Stimulated activated CD4-positive, alpha-beta T cell treated with anti-CD3 and anti-CD28 coated beads, Interleukin-15, amount 100 ng/mL, for 48 hours (primary cell): ENCODE data around the gene ALDOC.

Source experiments
- DNase-seq, 2 donors: peaks; one replicate each; pipeline ENCODE4 v3.0.0-alpha.2; 2020; ENCODE audit warnings: low read depth in 2 of 2

ALDOC gene

DNA sequence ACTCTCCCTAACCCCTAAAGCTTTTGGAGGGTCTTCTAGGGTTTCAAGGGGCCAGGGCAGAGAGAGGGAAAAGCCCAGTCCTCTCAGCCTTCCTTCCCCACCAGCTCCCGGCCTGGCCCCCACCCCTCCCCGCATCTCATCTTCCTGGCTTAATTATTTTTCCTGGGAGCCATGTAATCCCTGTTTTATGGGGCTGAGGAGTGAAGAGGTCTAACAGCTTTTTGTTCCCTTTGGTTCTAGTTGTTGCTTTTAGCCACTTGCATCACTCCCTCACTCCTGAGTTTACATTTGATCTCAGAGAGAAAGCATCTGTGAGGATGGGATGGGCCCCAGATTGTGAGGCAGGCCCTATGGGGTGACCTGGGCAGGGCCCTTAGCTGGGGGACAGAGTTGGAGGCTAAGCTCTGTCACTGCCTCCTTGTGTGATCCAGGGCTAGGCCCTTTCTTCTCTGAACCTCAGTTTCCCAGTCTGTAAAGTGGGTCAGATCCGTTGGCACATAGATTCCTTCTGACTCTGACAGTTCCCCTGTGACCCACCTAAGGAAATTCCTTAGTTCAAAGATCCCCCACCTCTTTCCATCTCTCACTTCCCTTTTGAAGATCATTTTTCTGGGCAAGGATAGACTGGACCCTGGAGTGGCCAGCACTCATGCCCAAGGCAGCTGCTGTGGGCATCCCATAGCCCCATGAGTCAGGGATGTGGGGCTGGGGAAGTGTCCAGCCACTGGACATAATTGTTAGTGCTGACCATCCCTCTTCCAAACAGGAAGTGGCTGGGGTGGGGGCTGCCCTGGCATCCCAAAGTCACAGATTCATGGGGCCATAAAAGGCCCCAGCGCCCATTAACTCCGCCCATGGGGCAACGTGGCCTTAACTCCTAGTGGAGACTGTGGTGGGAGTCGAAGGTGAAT lies 44.4 kb downstream of the ALDOC start:
- no peak for DNase-seq

DNA sequence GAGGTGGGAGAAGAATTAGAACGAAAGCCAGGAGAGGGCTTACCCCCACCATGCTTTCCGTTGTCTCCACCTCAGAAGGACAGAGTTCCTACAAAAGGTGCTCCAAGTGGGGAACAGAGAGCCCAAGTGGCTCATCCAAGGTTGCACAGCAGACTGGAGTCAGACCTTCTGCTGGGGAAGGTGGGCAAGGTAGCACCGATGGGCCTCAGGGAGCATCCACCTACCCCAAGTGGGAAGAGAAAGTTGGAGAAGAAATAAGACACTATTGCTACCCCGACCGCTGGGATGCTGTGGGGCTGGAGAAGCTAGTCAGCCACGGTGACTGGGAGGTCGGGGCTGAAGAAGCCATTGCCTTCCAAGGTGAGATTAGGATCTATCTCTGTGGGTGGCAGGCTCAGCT lies 45.8 kb downstream of the ALDOC start:
- no peak for DNase-seq

DNA sequence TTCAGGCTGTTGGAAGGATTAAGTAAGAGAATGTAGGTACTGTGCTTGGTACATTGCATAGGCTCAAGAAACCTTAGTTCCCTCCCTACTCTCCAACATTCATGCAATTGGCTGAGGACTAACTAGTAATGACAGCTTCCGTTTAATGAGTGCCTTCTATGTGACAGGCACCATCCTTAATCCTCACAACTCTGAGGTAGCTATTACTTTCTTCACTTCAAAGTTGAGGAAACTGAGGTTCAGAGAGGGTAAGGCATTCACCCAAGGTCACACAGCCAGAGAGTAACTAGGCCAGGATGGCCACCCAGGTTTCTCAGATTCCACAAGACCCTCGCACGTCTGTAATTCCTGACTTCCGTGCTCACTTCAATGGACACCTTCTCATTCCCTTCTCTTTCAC lies 46.4 kb downstream of the ALDOC start:
- DNase-seq = no peak

- no peak for DNase-seq
These were observed 47.7 kb downstream of the ALDOC start for GRCh38 chr17:28529013-28529400.

DNA sequence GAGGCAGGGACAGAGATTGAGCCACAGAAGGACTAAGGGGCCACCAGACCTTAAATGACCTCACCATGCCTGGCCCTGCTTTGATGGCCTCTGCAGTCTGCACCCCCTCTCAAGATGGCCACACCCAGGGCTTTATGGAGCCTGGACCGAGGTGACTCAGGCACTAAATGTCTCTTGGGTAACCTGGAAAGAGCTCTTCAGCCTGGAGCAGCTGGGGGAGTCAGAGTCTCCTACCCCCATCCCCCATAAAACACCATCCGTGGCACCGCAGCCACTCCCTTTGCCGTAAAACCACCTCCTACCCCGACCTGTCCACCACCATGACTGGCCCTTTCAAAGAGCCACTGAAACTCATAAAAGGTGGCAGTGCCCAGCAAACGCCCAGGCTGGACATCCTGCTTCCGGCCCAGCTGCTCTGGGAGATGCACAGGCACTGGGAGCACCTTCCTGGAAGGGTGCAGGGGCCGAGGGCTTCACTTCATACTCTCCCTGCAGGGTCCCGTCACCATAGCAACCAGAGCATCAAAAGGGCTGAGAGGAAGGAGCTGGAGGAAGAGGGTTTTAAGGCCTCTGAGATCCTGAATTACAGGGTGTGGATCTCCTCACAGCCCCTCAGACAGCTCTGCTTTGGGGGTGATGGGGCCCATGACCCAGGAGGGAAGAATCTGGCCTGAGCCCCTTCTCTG lies 48.2 kb downstream of the ALDOC start:
- no peak for DNase-seq

DNA sequence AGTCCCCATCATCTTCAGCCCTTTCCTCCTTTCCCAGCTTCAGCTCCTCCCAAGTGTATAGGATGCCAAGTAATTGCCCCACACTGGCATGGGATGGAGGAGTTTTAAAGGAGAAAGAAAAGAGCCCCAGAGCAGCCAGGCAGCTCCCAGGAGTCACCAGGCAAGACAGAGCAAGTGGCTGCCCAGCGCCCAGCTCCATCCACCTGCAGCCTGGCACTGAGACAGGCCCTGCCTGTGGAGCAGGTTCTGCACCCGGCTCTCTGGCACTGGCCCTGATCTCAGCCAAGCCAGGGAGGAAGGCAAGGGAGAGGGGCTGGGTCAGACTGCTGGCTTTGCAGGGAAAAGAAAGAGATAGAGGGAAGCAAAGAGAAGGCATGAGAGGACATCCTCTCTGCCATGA lies 48.8 kb downstream of the ALDOC start:
- no peak for DNase-seq

DNA sequence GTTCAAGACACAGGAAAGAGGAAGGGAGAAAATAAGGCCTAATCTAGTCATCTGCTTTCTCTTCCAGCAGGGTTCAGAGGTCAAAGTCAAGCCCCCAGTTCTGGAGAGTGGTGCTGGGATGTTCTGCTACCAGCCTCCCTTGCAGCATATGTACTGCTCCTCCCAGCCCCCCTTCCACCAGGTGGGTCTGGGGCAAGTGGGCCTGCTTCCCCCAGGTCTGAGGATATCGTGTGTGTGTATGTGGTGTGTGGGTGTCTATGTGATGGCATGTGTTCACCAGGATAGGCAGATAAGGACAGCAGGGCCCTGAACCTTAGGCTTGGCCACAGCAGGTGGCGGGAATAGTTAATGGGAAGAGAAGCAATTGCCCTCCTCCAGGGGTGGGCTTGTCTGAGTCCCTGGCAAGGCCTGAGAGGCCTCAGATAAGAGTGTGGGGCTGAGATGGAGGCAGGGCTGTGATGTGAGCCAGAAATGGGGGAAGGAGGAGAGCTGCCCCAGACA lies 49.5 kb downstream of the ALDOC start:
- DNase-seq = no peak

- no peak for DNase-seq
These were observed 50.3 kb downstream of the ALDOC start for GRCh38 chr17:28526381-28526780.

DNA sequence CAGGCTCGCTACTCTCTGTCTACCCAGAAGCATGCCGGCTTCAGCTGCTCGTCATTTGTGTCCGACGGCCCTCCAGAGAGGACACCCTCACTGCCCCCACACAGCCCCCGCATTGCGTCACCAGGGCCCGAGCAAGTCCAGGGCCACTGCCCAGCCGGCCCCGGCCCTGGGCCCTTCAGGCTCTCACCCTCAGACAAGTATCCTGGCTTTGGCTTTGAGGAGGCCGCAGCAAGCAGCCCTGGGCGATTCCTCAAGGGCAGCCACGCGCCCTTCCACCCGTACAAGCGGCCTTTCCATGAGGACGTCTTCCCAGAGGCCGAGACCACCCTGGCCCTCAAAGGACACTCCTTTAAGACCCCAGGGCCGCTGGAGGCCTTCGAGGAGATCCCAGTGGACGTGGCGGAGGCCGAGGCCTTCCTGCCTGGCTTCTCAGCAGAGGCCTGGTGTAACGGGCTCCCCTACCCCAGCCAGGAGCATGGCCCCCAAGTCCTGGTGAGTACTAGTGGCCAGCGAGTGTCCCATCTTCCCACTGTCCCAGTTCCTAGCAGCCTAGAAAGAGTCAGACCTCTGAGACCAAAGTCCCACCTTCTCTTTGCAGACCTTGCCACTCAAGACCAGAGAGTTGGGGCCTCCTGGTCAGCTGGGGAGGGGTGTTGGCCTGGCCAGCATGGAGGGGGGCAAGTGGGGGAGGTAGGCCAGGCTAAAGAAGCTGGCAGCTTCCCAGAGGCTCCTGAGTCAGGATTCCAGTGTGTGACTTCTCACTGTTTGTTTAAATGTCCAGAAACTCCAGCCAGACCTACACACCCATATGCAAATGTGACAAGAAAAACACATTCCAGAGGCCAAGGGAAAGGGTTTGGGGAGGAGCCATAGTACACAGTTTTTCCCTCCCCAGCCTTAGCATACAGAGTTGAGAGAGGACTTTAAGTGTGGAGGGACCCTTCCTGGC lies 51.9 kb downstream of the ALDOC start:
- DNase-seq = no peak

DNA sequence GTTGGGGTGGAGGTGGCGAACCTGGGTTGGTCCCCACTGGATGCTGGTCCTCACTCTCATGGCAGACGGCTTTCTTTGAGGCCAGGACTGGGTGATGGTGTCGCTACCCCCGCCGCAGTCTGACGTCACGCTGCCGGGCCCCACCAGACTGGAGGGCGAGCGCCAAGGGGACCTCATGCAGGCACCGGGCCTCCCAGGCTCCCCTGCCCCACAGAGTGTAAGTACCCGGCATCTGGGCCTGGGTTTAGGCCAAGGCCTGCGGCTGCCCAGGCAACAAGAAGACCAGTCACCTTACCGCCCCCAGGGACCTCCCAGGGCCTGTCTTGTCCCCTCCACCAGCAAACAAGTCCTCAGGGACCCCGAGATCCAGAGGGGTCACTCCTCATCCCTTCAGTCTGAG lies 52.8 kb downstream of the ALDOC start:
- DNase-seq = no peak

DNA sequence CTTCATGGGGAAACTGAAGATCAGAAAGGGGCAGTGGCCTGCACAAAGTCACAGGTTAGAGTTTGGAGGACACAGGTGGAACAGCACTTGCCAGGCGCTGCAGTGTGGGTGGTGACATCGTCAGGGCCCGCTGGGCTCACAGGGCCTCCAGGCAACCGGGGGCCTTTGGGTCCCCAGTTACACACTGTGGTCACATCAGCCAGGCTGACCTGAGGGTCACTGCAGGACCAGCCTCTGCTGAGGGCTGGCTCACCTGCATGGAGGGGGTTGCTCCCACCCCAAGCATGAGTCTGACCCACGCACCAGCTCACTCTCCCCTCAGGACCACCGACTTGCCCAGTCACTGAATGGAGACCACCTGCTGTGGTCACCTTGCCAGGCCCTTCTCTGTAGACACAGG lies 53.5 kb downstream of the ALDOC start:
- DNase-seq = no peak
